ENCODE measurements around the gene PER3.

PER3 gene

GRCh38 chr1:7885513-7886404 lies 101.7 kb downstream of the PER3 start:
- H3K27me3 ChIP-seq (ENCODE audit: control insufficient read depth in 2 of 2, insufficient read depth in 2 of 2, low read length in 2 of 2), result peaks cover 3 to 4% of the 10 kb centered on the region in 2 donors
- H3K9me3 ChIP-seq (ENCODE audit: control insufficient read depth in 2 of 2, low read length in 2 of 2), result no peaks in the 10 kb centered on the region
- H3K4me3 ChIP-seq (ENCODE audit: low read length in 2 of 2), result peak overlapping the region; percentile 41 to 45
- H3K27ac ChIP-seq (ENCODE audit: low read depth in 2 of 2, low read length in 2 of 2), result no peak overlapping the region
- no peaks in the 10 kb centered on the region for H3K36me3 ChIP-seq (ENCODE audit: control insufficient read depth in 2 of 2, insufficient read depth in 2 of 2, low read length in 2 of 2)
- H3K4me1 ChIP-seq (ENCODE audit: control insufficient read depth in 2 of 2, insufficient read depth in 2 of 2, low read length in 2 of 2), result peaks cover 0 to 2% of the 10 kb centered on the region in 2 donors
- H3K9ac ChIP-seq (ENCODE audit: low read depth in 1 of 2, low read length in 2 of 2), result peak overlapping the region in 1 of 2 donors; percentile 20

- Histone ChIP-seq H3K4me1 (ENCODE audit: control insufficient read depth in 2 of 2, insufficient read depth in 2 of 2, low read length in 2 of 2) (peaks cover 0 to 2% of the 10 kb centered on the region in 2 donors), H3K9me3 (ENCODE audit: control insufficient read depth in 2 of 2, low read length in 2 of 2) (no peaks in the 10 kb centered on the region), H3K36me3 (ENCODE audit: control insufficient read depth in 2 of 2, insufficient read depth in 2 of 2, low read length in 2 of 2) (no peaks in the 10 kb centered on the region), H3K9ac (ENCODE audit: low read depth in 1 of 2, low read length in 2 of 2) (no peak overlapping the region), H3K4me3 (ENCODE audit: low read length in 2 of 2) (no peak overlapping the region), H3K27me3 (ENCODE audit: control insufficient read depth in 2 of 2, insufficient read depth in 2 of 2, low read length in 2 of 2) (peaks cover 3 to 4% of the 10 kb centered on the region in 2 donors), H3K27ac (ENCODE audit: low read depth in 2 of 2, low read length in 2 of 2) (no peak overlapping the region)
These were observed 102.3 kb downstream of the PER3 start for GRCh38 chr1:7886405-7886745.

- H3K9me3 ChIP-seq (ENCODE audit: control insufficient read depth in 2 of 2, low read length in 2 of 2), result no peaks in the 10 kb centered on the region
- no peak overlapping the region for H3K27ac ChIP-seq (ENCODE audit: low read depth in 2 of 2, low read length in 2 of 2)
- no peak overlapping the region for H3K4me3 ChIP-seq (ENCODE audit: low read length in 2 of 2)
- peaks cover 0 to 2% of the 10 kb centered on the region in 2 donors for H3K4me1 ChIP-seq (ENCODE audit: control insufficient read depth in 2 of 2, insufficient read depth in 2 of 2, low read length in 2 of 2)
- no peak overlapping the region for H3K9ac ChIP-seq (ENCODE audit: low read depth in 1 of 2, low read length in 2 of 2)
- H3K36me3 ChIP-seq (ENCODE audit: control insufficient read depth in 2 of 2, insufficient read depth in 2 of 2, low read length in 2 of 2), result no peaks in the 10 kb centered on the region
- peaks cover 3 to 4% of the 10 kb centered on the region in 2 donors for H3K27me3 ChIP-seq (ENCODE audit: control insufficient read depth in 2 of 2, insufficient read depth in 2 of 2, low read length in 2 of 2)
These were observed 104.4 kb downstream of the PER3 start for GRCh38 chr1:7888248-7889081.

- no peak overlapping the region for H3K4me3 ChIP-seq (ENCODE audit: low read length in 2 of 2)
- peaks cover 0 to 2% of the 10 kb centered on the region in 2 donors for H3K4me1 ChIP-seq (ENCODE audit: control insufficient read depth in 2 of 2, insufficient read depth in 2 of 2, low read length in 2 of 2)
- no peak overlapping the region for H3K27ac ChIP-seq (ENCODE audit: low read depth in 2 of 2, low read length in 2 of 2)
- peaks cover 3 to 4% of the 10 kb centered on the region in 2 donors for H3K27me3 ChIP-seq (ENCODE audit: control insufficient read depth in 2 of 2, insufficient read depth in 2 of 2, low read length in 2 of 2)
- H3K9ac ChIP-seq (ENCODE audit: low read depth in 1 of 2, low read length in 2 of 2), result no peak overlapping the region
- no peaks in the 10 kb centered on the region for H3K9me3 ChIP-seq (ENCODE audit: control insufficient read depth in 2 of 2, low read length in 2 of 2)
- no peaks in the 10 kb centered on the region for H3K36me3 ChIP-seq (ENCODE audit: control insufficient read depth in 2 of 2, insufficient read depth in 2 of 2, low read length in 2 of 2)
These were observed 106.8 kb downstream of the PER3 start for GRCh38 chr1:7890853-7891252.

- H3K27ac ChIP-seq (ENCODE audit: low read depth in 2 of 2, low read length in 2 of 2), result no peak overlapping the region
- no peak overlapping the region for H3K4me3 ChIP-seq (ENCODE audit: low read length in 2 of 2)
- no peak overlapping the region for H3K9ac ChIP-seq (ENCODE audit: low read depth in 1 of 2, low read length in 2 of 2)
- no peaks in the 10 kb centered on the region for H3K9me3 ChIP-seq (ENCODE audit: control insufficient read depth in 2 of 2, low read length in 2 of 2)
- H3K4me1 ChIP-seq (ENCODE audit: control insufficient read depth in 2 of 2, insufficient read depth in 2 of 2, low read length in 2 of 2), result no peaks in the 10 kb centered on the region
- peaks cover 3 to 4% of the 10 kb centered on the region in 2 donors for H3K27me3 ChIP-seq (ENCODE audit: control insufficient read depth in 2 of 2, insufficient read depth in 2 of 2, low read length in 2 of 2)
- H3K36me3 ChIP-seq (ENCODE audit: control insufficient read depth in 2 of 2, insufficient read depth in 2 of 2, low read length in 2 of 2), result no peaks in the 10 kb centered on the region
These were observed 107.7 kb downstream of the PER3 start for GRCh38 chr1:7891804-7892203.

- H3K9me3 ChIP-seq (ENCODE audit: control insufficient read depth in 2 of 2, low read length in 2 of 2), result no peaks in the 10 kb centered on the region
- H3K27me3 ChIP-seq (ENCODE audit: control insufficient read depth in 2 of 2, insufficient read depth in 2 of 2, low read length in 2 of 2), result no peaks in the 10 kb centered on the region
- H3K4me1 ChIP-seq (ENCODE audit: control insufficient read depth in 2 of 2, insufficient read depth in 2 of 2, low read length in 2 of 2), result no peaks in the 10 kb centered on the region
- no peak overlapping the region for H3K27ac ChIP-seq (ENCODE audit: low read depth in 2 of 2, low read length in 2 of 2)
- H3K36me3 ChIP-seq (ENCODE audit: control insufficient read depth in 2 of 2, insufficient read depth in 2 of 2, low read length in 2 of 2), result no peaks in the 10 kb centered on the region
- H3K4me3 ChIP-seq (ENCODE audit: low read length in 2 of 2), result no peak overlapping the region
- H3K9ac ChIP-seq (ENCODE audit: low read depth in 1 of 2, low read length in 2 of 2), result no peak overlapping the region
These were observed 109.6 kb downstream of the PER3 start for GRCh38 chr1:7893529-7894180.

Measured in mucosa of rectum (tissue), 2 donors.